ENCODE results near the gene GABRB1. TPM values are rescaled to one million over a fixed set of nuclear protein-coding genes. Genes with fewer than 3 reads are reported as not detected.

GABRB1 gene
- total and polyA plus RNA-seq, 2 donors (not counting 1 experiment from before 2014, with no cell fraction given): 0.05 to 0.17 TPM

GRCh38 chr4:47434931-47435330 is 403.6 kb downstream of the GABRB1 start:
- Histone ChIP-seq H3K36me3 (ENCODE audit: control insufficient read depth, insufficient read depth, low read length) (no peaks in the 10 kb centered on the region), H4K20me1 (ENCODE audit: control insufficient read depth, extremely low read depth, insufficient read depth, low read length) (no peaks in the 10 kb centered on the region), H3K4me2 (ENCODE audit: extremely low read depth, insufficient read depth, low read length) (no peak overlapping the region), H3K27me3 (ENCODE audit: control insufficient read depth, insufficient read depth, low read length) (no peaks in the 10 kb centered on the region), H2AFZ (ENCODE audit: low read length) (no peak overlapping the region), H3K79me2 (ENCODE audit: control insufficient read depth, insufficient read depth, low read length) (no peaks in the 10 kb centered on the region), H3K27ac (ENCODE audit: insufficient read depth, low read length) (no peak overlapping the region), H3K9ac (ENCODE audit: insufficient read depth, low read length) (no peak overlapping the region), H3K9me3 (ENCODE audit: control insufficient read depth, insufficient read depth, low read depth, low read length) (no peaks in the 10 kb centered on the region), H3K4me3 (replicated peaks in 1 of 4; ENCODE audit: control extremely low read depth in 1 of 4, insufficient read depth in 1 of 4, low read depth in 3 of 4, low read length in 4 of 4) (no peak overlapping the region), H3K4me1 (ENCODE audit: control insufficient read depth, extremely low read depth, insufficient read depth, low read length) (no peaks in the 10 kb centered on the region)
- no peak for DNase-seq (ENCODE audit: low read depth in 2 of 2)
- no peak for TF ChIP-seq EZH2 (IDR thresholded peaks at IDR 0.05; ENCODE audit: low read length, missing control alignments)
- TF ChIP-seq CTCF (conservative IDR thresholded peaks at IDR 0.05 in 1 of 2, IDR thresholded peaks at IDR 0.05 in 1 of 2; ENCODE audit: low read depth in 1 of 2, low read length in 2 of 2): no peak

GRCh38 chr4:47442980-47443379 is 411.6 kb downstream of the GABRB1 start:
- DNase-seq (ENCODE audit: low read depth in 2 of 2): no peak
- no peaks in the 10 kb centered on the region for H3K4me1 ChIP-seq (ENCODE audit: control insufficient read depth, extremely low read depth, insufficient read depth, low read length)
- H3K4me3 ChIP-seq (replicated peaks in 1 of 4; ENCODE audit: control extremely low read depth in 1 of 4, insufficient read depth in 1 of 4, low read depth in 3 of 4, low read length in 4 of 4): no peak overlapping the region
- H4K20me1 ChIP-seq (ENCODE audit: control insufficient read depth, extremely low read depth, insufficient read depth, low read length): no peaks in the 10 kb centered on the region
- TF ChIP-seq EZH2 (IDR thresholded peaks at IDR 0.05; ENCODE audit: low read length, missing control alignments): no peak
- no peak for TF ChIP-seq CTCF (conservative IDR thresholded peaks at IDR 0.05 in 1 of 2, IDR thresholded peaks at IDR 0.05 in 1 of 2; ENCODE audit: low read depth in 1 of 2, low read length in 2 of 2)
- no peaks in the 10 kb centered on the region for H3K79me2 ChIP-seq (ENCODE audit: control insufficient read depth, insufficient read depth, low read length)
- no peak overlapping the region for H3K9ac ChIP-seq (ENCODE audit: insufficient read depth, low read length)
- no peak overlapping the region for H3K4me2 ChIP-seq (ENCODE audit: extremely low read depth, insufficient read depth, low read length)
- no peak overlapping the region for H3K27ac ChIP-seq (ENCODE audit: insufficient read depth, low read length)
- H3K27me3 ChIP-seq (ENCODE audit: control insufficient read depth, insufficient read depth, low read length): no peaks in the 10 kb centered on the region
- no peaks in the 10 kb centered on the region for H3K9me3 ChIP-seq (ENCODE audit: control insufficient read depth, insufficient read depth, low read depth, low read length)
- H3K36me3 ChIP-seq (ENCODE audit: control insufficient read depth, insufficient read depth, low read length): no peaks in the 10 kb centered on the region
- H2AFZ ChIP-seq (ENCODE audit: low read length): no peak overlapping the region

GRCh38 chr4:47444031-47444430 is 412.7 kb downstream of the GABRB1 start:
- no peak for TF ChIP-seq CTCF (conservative IDR thresholded peaks at IDR 0.05 in 1 of 2, IDR thresholded peaks at IDR 0.05 in 1 of 2; ENCODE audit: low read depth in 1 of 2, low read length in 2 of 2)
- TF ChIP-seq EZH2 (IDR thresholded peaks at IDR 0.05; ENCODE audit: low read length, missing control alignments): no peak
- H3K27ac ChIP-seq (ENCODE audit: insufficient read depth, low read length): no peak overlapping the region
- H3K4me1 ChIP-seq (ENCODE audit: control insufficient read depth, extremely low read depth, insufficient read depth, low read length): no peaks in the 10 kb centered on the region
- H2AFZ ChIP-seq (ENCODE audit: low read length): no peak overlapping the region
- no peak for DNase-seq (ENCODE audit: low read depth in 2 of 2)
- H3K4me3 ChIP-seq (replicated peaks in 1 of 4; ENCODE audit: control extremely low read depth in 1 of 4, insufficient read depth in 1 of 4, low read depth in 3 of 4, low read length in 4 of 4): no peak overlapping the region
- no peaks in the 10 kb centered on the region for H3K27me3 ChIP-seq (ENCODE audit: control insufficient read depth, insufficient read depth, low read length)
- no peaks in the 10 kb centered on the region for H4K20me1 ChIP-seq (ENCODE audit: control insufficient read depth, extremely low read depth, insufficient read depth, low read length)
- H3K79me2 ChIP-seq (ENCODE audit: control insufficient read depth, insufficient read depth, low read length): no peaks in the 10 kb centered on the region
- H3K36me3 ChIP-seq (ENCODE audit: control insufficient read depth, insufficient read depth, low read length): no peaks in the 10 kb centered on the region
- H3K4me2 ChIP-seq (ENCODE audit: extremely low read depth, insufficient read depth, low read length): no peak overlapping the region
- H3K9ac ChIP-seq (ENCODE audit: insufficient read depth, low read length): no peak overlapping the region
- no peaks in the 10 kb centered on the region for H3K9me3 ChIP-seq (ENCODE audit: control insufficient read depth, insufficient read depth, low read depth, low read length)

All from fibroblast of lung (primary cell).